Loucy (cell line): Measurements from ENCODE around the gene DYRK2.

ENCODE experiments used
- H2AFZ ChIP-seq: fragments of 200-600 bp; sonication (generic); 2 replicates; pipeline ENCODE4 v1.6.0; 2016; ENCODE audit warnings: antibody characterized with exemption, mild to moderate bottlenecking, low read length, moderate library complexity
- H3F3A ChIP-seq: fragments of 200-600 bp; 2 replicates; pipeline ENCODE4 v1.6.0; 2016; ENCODE audit warnings: antibody characterized with exemption, low read depth, mild to moderate bottlenecking
- H3K27me3 ChIP-seq: fragments of 200-600 bp; sonication (generic); 2 replicates; pipeline ENCODE4 v1.6.1; 2014; ENCODE audit warnings: low read length, mild to moderate bottlenecking; ENCODE audit not compliant: insufficient read depth, poor library complexity, severe bottlenecking
- H3K36me3 ChIP-seq: fragments of 200-600 bp; sonication (generic); 2 replicates; pipeline ENCODE4 v1.6.1; 2016; ENCODE audit warnings: low read length; ENCODE audit not compliant: insufficient read depth
- H3K4me1 ChIP-seq: fragments of 200-600 bp; sonication (generic); 2 replicates; pipeline ENCODE4 v1.5.1; 2014; ENCODE audit warnings: low read length, mild to moderate bottlenecking; ENCODE audit not compliant: insufficient read depth, poor library complexity, severe bottlenecking
- H3K4me2 ChIP-seq: fragments of 200-600 bp; sonication (generic); 2 replicates; pipeline ENCODE4 v1.6.0; 2014; ENCODE audit warnings: antibody characterized with exemption, low read length, low read depth, mild to moderate bottlenecking; ENCODE audit not compliant: poor library complexity, severe bottlenecking
- H3K4me3 ChIP-seq: fragments of 200-600 bp; sonication (generic); 2 replicates; pipeline ENCODE4 v1.5.1; 2014; ENCODE audit warnings: low read length, mild to moderate bottlenecking, mixed read lengths; ENCODE audit not compliant: poor library complexity, severe bottlenecking
- H3K79me2 ChIP-seq: fragments of 200-600 bp; sonication (generic); 2 replicates; pipeline ENCODE4 v1.6.1; 2014; ENCODE audit warnings: low read length; ENCODE audit not compliant: insufficient read depth
- H3K9ac ChIP-seq: fragments of 200-600 bp; sonication (generic); 2 replicates; pipeline ENCODE4 v1.6.0; 2014; ENCODE audit warnings: mild to moderate bottlenecking, low read depth, low read length, moderate library complexity; ENCODE audit not compliant: poor library complexity, severe bottlenecking
- H3K9me2 ChIP-seq: fragments of 200-600 bp; sonication (generic); replicated peaks from 2 replicates; pipeline ENCODE4 v1.6.1; 2016; ENCODE audit warnings: low read depth, low read length, mixed read lengths
- H3K9me3 ChIP-seq: fragments of 200-600 bp; sonication (generic); 2 replicates; pipeline ENCODE4 v1.6.1; 2014; ENCODE audit warnings: mild to moderate bottlenecking, antibody characterized with exemption, low read length, low read depth; ENCODE audit not compliant: insufficient read depth
- H4K20me1 ChIP-seq: fragments of 200-600 bp; sonication (generic); 2 replicates; pipeline ENCODE4 v1.6.0; 2014; ENCODE audit warnings: antibody characterized with exemption, low read length, mild to moderate bottlenecking; ENCODE audit not compliant: insufficient read depth, poor library complexity, severe bottlenecking
- EZH2phosphoT487 ChIP-seq: fragments of 200-600 bp; IDR thresholded peaks from 2 replicates; pipeline ENCODE4 v1.6.1; 2018; ENCODE audit warnings: antibody characterized with exemption, mild to moderate bottlenecking, moderate library complexity, borderline replicate concordance
- TF ChIP-seq, protein P1 (sequence below): fragments of 200-600 bp; sonication (generic); conservative IDR thresholded peaks from 2 replicates; pipeline ENCODE4 v1.5.1; 2014; ENCODE audit warnings: mild to moderate bottlenecking, antibody characterized with exemption, low read length

DYRK2 gene

DNA sequence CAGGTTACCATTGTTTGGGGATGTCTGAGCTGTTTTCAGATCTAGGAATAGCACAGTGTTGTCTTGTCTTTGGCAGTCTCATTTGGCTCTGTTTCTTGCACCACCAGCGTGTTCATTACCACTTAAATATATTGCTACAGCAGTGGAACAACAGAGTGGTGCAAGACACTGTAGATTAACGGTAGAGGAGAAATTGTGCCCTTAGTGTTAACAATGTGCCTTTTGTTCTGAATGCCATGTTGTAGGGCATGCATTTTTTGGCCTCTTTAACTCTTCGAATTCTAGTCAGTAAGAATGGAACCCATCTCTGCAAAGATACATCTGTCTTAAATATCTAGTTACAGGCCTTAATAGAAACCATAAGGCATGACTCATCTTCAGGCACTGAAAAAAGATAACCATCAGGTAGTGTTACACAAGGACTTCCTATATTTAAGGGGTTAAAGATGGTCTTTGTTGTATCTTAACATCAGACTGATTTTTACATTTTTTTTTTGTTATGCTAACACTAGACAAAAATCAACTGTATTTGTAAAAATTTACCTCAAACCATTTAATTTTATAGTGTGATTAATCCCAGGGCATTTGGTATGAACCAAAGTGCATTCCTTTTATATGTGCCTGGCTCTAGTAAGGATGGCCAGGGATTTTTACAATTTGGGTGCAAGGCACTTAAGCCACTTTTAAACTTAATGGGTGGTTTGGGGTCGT, 12.9 kb downstream of the DYRK2 start:
- Histone ChIP-seq H4K20me1 (peaks cover 25% of the 10 kb centered on the region), H3K9ac (no peak overlapping the region), H2AFZ (no peak overlapping the region), H3K4me1 (peaks cover 27% of the 10 kb centered on the region), H3K36me3 (peaks cover 38% of the 10 kb centered on the region), H3F3A (0 out of 2 replicates have a peak, but pooled peaks cover 3% of the 10 kb centered on the region), H3K4me2 (peak overlapping the region; percentile 41), H3K27me3 (no peaks in the 10 kb centered on the region), H3K9me3 (no peaks in the 10 kb centered on the region), H3K9me2 (no peaks in the 10 kb centered on the region), H3K79me2 (peaks cover 49% of the 10 kb centered on the region; the same call in 1 of the 2 replicates), H3K4me3 (no peak overlapping the region)
- no peak for TF ChIP-seq EZH2phosphoT487
- TF ChIP-seq, protein P1, sequence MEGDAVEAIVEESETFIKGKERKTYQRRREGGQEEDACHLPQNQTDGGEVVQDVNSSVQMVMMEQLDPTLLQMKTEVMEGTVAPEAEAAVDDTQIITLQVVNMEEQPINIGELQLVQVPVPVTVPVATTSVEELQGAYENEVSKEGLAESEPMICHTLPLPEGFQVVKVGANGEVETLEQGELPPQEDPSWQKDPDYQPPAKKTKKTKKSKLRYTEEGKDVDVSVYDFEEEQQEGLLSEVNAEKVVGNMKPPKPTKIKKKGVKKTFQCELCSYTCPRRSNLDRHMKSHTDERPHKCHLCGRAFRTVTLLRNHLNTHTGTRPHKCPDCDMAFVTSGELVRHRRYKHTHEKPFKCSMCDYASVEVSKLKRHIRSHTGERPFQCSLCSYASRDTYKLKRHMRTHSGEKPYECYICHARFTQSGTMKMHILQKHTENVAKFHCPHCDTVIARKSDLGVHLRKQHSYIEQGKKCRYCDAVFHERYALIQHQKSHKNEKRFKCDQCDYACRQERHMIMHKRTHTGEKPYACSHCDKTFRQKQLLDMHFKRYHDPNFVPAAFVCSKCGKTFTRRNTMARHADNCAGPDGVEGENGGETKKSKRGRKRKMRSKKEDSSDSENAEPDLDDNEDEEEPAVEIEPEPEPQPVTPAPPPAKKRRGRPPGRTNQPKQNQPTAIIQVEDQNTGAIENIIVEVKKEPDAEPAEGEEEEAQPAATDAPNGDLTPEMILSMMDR: no peak

DNA sequence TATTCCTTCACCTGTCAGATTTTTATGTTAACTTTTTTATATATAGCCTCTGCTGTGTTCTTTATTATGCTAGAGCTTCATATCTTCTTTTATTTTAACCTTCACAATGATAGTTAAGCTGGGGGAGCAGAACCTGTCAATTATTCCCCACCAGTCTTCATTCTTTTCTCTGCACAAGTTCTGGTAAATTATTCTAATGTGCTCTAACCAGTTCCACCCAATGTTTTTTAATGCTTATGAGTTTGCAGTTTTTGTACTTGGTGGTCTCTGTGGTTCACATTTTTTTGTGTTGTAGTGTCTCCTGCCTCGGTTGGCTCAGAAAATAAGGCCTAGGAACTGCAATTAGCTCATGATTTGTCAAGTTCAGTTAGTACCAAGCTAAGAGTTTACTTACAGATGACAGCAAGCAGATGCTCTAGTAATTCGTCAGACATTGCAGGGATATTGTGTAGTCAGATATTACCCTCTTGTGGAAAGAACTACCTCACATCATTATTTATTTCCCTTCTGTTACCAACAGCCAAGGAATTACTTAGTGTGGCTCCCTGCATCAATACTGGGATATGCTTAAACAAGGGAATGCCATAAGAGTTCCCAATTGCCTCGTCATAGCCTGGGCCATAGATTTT, 14.5 kb downstream of the DYRK2 start:
- Histone ChIP-seq H2AFZ (no peak overlapping the region), H3K9me2 (no peaks in the 10 kb centered on the region), H3K36me3 (peaks cover 24% of the 10 kb centered on the region; the same call in 1 of the 2 replicates), H3K9me3 (no peaks in the 10 kb centered on the region), H4K20me1 (peaks cover 18% of the 10 kb centered on the region), H3F3A (0 out of 2 replicates have a peak, but pooled peaks cover 3% of the 10 kb centered on the region), H3K27me3 (no peaks in the 10 kb centered on the region), H3K4me3 (no peak overlapping the region), H3K9ac (no peak overlapping the region), H3K4me1 (peaks cover 27% of the 10 kb centered on the region), H3K4me2 (no peak overlapping the region), H3K79me2 (peaks cover 35% of the 10 kb centered on the region; the same call in 1 of the 2 replicates)
- no peak for TF ChIP-seq EZH2phosphoT487
- TF ChIP-seq, protein P1: no peak

DNA sequence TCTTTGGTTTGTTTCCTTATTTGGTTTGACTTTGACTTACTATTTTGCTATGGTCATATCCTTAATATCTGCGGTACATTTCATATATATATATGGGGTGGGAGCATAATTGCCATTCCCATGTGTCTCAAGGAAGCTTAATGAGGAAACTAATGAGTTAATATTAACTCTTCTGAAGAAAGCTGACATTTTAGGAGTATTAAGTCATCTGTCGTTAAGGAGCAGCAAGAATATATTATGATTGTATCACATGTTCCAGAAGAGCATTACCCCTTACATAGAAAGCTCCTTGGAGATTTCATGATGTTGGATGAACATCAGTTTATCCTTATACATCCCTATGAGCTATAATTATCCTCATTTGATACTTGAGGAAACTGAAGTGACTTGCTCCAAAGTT, 15.6 kb downstream of the DYRK2 start:
- Histone ChIP-seq H4K20me1 (peaks cover 15% of the 10 kb centered on the region), H2AFZ (no peak overlapping the region), H3K79me2 (peaks cover 24% of the 10 kb centered on the region; the same call in 1 of the 2 replicates), H3K9ac (no peak overlapping the region), H3K27me3 (no peaks in the 10 kb centered on the region), H3K4me2 (no peak overlapping the region), H3F3A (0 out of 2 replicates have a peak, but pooled peaks cover 3% of the 10 kb centered on the region), H3K36me3 (peaks cover 12% of the 10 kb centered on the region; the same call in 1 of the 2 replicates), H3K4me3 (no peak overlapping the region), H3K9me2 (no peaks in the 10 kb centered on the region), H3K4me1 (peaks cover 28% of the 10 kb centered on the region), H3K9me3 (no peaks in the 10 kb centered on the region)
- TF ChIP-seq, protein P1: no peak
- no peak for TF ChIP-seq EZH2phosphoT487
